B cell (primary cell): ENCODE results near the gene TMOD2.

Source experiments
- CTCF ChIP-seq: fragments of 200-600 bp; IDR thresholded peaks from one replicate; pipeline ENCODE4 v1.8.0; 2022; ENCODE audit warnings: antibody characterized with exemption, mild to moderate bottlenecking
- EZH2 ChIP-seq: IDR thresholded peaks from 2 replicates; pipeline ENCODE4 v1.6.1; 2012; ENCODE audit warnings: borderline replicate concordance, low read depth, mild to moderate bottlenecking, moderate library complexity, low read length; ENCODE audit not compliant: insufficient read depth, poor library complexity, severe bottlenecking

GRCh38 chr15:51846463-51847230, 95.2 kb downstream of the TMOD2 start:
- TF ChIP-seq CTCF, result no peak
- no peak for TF ChIP-seq EZH2
